NCI-H526 treated with DMSO at 0.1 percent for 48 hours (cell line): ENCODE data around the gene DOCK1.

Experiments used
- DNase-seq: peaks from one replicate; lab custom pipeline; 2025; lab: John Stamatoyannopoulos, UW

The DOCK1 gene

GRCh38 chr10:127313996-127314700, 408.9 kb downstream of the DOCK1 start:
- no peak for DNase-seq

GRCh38 chr10:127314797-127315196, 409.6 kb downstream of the DOCK1 start:
- no peak for DNase-seq

DNA sequence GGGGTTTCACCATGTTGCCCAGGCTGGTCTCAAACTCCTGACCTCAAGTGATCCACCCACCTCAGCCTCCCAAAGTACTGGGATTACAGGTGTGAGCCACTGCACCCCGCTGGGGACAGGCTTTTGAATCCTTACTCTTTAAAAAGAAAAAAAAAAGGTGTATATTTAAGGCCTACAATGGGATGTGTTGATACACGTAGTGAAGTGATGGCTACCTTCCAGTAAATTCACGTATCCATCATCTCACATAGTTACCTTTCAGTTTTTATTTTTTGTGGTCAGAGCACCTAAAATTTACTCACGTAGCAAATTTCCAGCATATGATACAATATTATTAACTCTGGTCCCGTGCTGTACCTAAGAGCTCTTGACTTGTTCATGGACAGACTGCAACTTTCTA, 410.7 kb downstream of the DOCK1 start:
- DNase-seq, result no peak

DNA sequence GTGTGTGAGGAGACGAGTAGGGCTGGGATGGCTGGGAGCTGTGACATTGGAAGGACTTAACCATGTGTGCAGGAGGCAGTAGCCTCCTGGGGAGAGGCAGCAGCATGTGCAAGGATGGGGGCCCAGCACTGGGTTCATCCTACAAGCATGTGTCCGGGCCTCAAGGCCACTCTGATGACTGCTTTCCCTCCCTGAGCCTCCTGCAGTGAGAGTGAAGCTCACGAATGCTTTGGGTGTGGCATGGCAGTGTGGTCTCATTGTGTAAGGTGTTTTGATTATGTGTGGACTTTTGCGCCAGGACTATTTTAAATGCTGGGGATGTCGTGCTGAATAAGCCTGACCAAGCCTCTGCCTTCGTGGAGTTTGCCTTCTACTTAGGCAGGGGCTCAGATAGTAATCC, 413.2 kb downstream of the DOCK1 start:
- no peak for DNase-seq

DNA sequence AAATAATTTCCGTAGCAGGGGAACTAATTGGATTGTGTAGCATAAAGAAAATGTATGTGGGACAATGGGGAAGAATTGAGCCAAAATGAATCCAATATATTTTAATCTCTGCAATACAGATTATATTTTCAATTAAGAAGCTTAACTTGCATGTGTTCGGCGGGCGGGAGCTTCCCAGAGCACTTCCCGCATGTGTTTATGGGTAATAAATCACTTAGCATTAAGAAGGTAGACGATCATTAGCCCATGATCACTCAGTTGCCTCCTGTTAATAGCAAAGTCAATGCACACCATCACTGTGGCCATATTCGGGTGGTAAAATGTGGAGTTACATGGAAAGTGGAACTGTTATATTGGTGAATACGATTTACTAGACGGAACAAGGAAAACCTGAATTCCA, 414.0 kb downstream of the DOCK1 start:
- no peak for DNase-seq

- DNase-seq, result no peak
Observed at GRCh38 chr10:127319691-127320090, 414.5 kb downstream of the DOCK1 start.

- DNase-seq, result no peak
Observed at GRCh38 chr10:127320176-127320575, 414.9 kb downstream of the DOCK1 start.

DNA sequence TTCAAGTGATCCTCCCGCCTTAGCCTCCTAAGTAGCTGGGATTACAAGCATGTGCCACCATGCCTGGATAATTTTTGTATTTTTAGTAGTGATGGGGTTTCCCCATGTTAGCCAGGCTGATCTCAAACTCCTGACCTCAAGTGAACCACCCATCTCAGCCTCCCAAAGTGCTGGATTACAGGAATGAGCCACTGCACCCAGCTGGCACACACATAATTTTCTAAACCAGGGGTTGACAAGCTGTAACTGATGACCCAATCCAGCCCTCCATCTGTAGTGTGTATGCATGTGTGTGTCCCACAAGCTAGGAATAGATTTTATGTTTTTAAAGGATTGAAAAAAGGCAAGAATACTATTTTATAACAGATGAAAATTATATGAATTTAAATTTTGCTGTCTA, 417.1 kb downstream of the DOCK1 start:
- no peak for DNase-seq

DNA sequence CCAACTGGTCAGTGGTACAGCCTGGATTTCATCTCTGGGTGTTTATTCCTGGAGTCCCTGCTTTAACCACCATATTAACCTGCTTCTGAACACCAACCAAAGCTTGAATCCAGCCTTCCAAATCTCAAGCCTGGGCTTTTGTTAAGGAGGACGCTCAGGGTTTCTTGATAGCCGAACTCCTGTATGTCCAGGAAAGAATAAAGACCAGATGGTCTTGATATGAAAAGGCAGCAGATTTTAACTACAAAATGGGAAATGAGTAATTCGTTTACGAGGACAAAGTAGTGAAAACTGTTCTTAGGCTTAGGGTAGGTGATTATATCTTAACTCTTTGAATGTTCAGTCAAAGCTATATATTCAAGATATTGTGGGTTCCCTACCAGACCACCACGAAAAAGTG, 420.3 kb downstream of the DOCK1 start:
- DNase-seq, result no peak

DNA sequence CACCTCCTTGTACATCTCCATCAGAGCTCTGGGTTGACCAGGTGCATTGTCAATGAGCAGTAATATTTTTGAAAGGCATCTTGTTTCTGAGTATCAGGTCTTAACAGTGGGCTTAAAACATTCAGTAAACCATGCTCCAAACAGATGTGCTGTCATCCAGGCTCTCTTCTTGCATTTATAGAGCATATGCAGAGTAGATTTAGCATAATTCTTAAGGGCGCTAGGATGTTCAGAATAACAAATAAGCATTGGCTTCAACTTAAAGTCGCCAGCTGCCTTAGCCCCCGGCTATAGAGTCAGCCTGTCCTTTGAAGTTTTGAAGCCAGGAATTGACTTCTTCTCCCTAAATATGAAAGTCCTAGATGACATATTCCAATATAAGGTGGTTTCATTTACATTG, 421.7 kb downstream of the DOCK1 start:
- DNase-seq, result no peak

DNA sequence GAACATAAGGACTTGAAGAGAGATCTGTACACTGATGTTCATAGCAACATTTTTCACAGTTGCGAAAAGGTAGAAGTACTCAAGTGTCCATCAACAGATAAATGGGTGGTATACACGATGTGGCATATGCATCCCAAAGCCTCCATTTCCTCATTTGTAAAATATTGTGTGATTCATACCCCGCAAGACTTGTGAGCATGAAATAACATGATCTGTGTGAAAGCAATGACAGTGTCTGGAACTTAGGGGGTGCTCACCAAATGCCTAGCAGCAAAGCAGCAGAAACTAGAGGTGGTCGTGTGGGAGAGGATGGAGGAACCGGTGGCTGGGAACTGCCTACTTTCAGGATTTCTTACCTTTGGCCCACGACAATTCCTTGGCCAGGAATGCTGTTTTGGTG, 426.5 kb downstream of the DOCK1 start:
- no peak for DNase-seq

DNA sequence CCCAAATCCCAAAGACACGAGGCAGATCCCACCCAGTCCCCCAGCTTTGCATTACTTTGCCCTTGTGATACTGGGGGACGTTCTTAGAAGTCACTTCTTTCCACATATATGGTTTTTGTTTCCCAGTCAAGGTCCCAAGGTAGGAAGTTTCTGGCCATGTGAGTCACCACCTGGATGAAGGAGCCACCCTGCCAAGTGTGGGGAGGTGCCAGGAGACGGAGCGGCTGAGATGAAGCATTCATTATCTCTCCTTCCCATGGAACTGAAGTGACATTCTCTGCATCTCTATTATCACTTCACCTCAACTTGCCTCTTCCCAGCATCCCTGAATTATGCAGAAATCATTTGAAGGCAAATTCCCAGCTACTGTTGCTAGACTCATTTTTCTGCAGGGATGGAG, 427.4 kb downstream of the DOCK1 start:
- DNase-seq, result no peak

GRCh38 chr10:127337801-127338200, 432.6 kb downstream of the DOCK1 start:
- no peak for DNase-seq

DNA sequence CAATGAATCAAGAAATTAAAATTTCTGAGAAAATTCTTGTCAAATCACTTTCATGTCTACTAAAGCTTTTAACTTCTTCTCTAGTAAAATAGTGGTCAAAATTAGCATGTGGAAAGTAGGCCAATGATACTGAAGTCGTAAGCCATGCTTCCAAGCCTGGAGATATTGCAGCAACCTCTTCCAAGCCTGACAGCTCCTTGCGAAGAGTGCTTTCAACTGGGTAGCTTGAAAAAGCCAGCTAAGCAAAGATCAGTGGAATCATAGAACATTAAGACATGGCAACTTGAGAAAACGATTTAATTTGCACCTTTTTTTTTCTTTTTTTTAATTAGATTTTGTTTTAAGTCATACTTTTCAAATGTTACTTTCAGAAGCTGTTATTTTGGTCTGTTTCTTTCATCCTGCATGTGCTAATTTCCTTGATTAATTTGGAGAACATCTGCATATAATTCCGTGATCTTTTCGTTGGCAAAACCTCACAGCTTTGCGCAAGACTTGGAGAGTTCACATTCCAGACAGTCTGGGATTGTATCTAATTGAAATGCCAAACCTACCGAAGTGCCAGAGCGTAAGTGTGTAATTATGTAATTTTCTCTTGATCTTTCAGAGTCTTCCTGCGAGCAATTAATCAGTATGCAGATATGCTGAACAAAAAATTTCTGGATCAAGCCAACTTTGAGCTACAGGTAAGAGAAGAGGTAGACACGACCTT, 433.3 kb downstream of the DOCK1 start:
- DNase-seq, result no peak

DNA sequence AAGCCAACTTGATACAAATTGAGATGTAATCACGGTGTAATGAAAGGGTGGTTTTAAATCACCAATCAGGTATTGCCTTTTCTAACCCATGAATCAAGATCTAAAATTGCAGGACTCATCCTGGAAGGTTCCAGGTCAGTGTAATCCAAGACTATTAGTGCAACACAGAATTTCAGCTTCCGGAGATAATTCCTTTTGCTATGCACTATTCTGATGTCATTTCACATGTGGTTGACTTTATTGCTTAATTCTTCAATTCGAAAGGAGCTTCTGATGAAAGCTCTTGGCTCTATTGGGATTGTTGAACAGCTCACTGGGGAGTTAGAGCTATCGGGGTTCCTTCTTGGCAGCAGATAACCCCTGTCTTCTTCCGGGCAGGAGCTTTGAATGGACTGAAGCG, 438.6 kb downstream of the DOCK1 start:
- no peak for DNase-seq

DNA sequence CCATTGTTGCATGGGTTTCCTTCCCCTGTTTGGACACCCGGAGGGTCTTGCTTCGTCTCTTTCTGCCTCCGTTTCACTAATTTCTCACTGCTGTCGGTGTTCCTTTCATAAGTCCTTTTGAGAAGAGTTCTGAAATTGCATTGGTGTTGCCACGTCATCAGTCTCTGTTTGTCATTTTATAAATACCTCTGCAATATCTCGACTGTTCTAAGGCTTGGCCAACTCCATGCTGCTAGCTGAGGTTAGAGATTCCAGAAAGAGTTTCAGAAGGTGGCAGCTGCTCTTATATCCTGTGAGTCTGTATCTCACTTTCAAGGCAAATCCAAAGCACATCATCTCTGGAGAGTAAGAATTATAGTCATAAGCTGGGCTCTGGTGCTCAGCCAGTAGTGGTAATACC, 439.1 kb downstream of the DOCK1 start:
- no peak for DNase-seq

- no peak for DNase-seq
Observed at GRCh38 chr10:127345231-127345965, 440.2 kb downstream of the DOCK1 start.

- DNase-seq, result no peak
Observed at GRCh38 chr10:127346604-127347003, 441.4 kb downstream of the DOCK1 start.

DNA sequence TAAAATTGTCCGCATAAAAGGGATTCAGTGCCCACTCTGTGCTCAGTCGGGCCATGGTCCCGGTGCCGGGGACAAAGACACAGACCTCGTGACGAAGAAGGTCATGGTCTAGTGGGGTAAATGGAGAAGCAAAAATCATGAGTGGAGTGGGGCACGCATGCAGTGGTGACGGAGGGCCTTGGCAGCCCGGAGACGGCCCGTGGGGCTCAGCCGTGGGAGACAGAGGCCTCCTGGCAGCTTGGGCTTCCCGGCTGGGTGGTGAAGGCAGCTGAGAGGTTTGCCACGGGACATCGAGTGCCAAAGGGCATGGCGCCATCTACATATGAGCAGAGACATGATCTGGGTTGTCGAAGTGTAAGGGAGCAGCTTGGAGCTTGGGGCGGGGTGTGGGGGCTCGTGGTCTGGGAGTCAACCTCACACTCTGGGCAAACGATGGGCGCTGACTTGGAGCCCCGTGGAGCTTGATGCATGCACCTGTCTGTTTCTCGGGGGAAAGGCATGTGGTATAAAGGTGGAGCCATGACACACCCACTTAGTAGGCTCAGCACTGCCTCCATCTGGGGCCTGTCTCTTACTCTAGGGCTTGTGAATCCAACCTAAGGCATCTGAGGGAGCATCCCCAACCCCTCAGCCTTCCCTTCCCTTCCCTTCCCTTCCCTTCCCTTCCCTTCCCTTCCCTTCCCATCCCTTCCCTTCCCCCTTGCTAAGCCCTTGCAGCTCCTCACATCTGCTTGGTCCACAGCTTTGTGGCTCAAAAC, 442.2 kb downstream of the DOCK1 start:
- DNase-seq, result no peak

GRCh38 chr10:127349737-127350136, 444.5 kb downstream of the DOCK1 start:
- DNase-seq, result no peak

- DNase-seq, result no peak
Observed at GRCh38 chr10:127351542-127351941, 446.3 kb downstream of the DOCK1 start.

- no peak for DNase-seq
Observed at GRCh38 chr10:127353544-127353943, 448.3 kb downstream of the DOCK1 start.
